PC-9 (cell line): ENCODE results near the gene LMOD2. TPM values are rescaled to one million over a fixed set of nuclear protein-coding genes. Genes with fewer than 3 reads are reported as not detected.

Experiments
- BruUV-seq: library from RNA; stranded (reverse); fragments of 400-500 nt; replicated peaks from 2 replicates; lab custom pipeline; 2021; lab: Mats Ljungman, UMichigan
- CTCF ChIA-PET: fragments of 300-600 bp; sonication (Branson Sonifier 250); formaldehyde crosslinking; loops from one replicate; lab custom pipeline; 2022; ENCODE audit warnings: antibody characterized with exemption; lab: Charles Lee
- POLR2A ChIA-PET: fragments of 300-600 bp; sonication (Branson Sonifier 250); formaldehyde crosslinking; loops from one replicate; lab custom pipeline; 2022; ENCODE audit warnings: antibody characterized with exemption; ENCODE audit not compliant: unreplicated experiment; lab: Charles Lee
- DNase-seq, 2 experiments: peaks; one replicate each; pipeline versions ENCODE4 v3.0.0 to v3.0.0-alpha.2; 2015 to 2022; ENCODE audit warnings: mixed read lengths in 1 of 2
- H2AFZ ChIP-seq: fragments of 200-600 bp; sonication (generic); 2 replicates; pipeline ENCODE4 v1.8.1; 2017; ENCODE audit warnings: antibody characterized with exemption
- H3F3A ChIP-seq: fragments of 200-600 bp; sonication (generic); 2 replicates; pipeline ENCODE4 v1.8.1; 2017; ENCODE audit warnings: antibody characterized with exemption, mild to moderate bottlenecking, low read depth; ENCODE audit not compliant: insufficient read depth
- H3K27ac ChIP-seq: fragments of 200-600 bp; sonication (generic); 2 replicates; pipeline ENCODE4 v1.6.1; 2016; ENCODE audit warnings: mixed run types
- H3K27me3 ChIP-seq: fragments of 200-600 bp; sonication (generic); 2 replicates; pipeline ENCODE4 v1.6.1; 2016; ENCODE audit warnings: low read depth, mixed run types; ENCODE audit not compliant: insufficient read depth
- H3K36me3 ChIP-seq: fragments of 200-600 bp; sonication (generic); 2 replicates; pipeline ENCODE4 v1.6.1; 2016; ENCODE audit warnings: low read depth, mixed run types
- H3K4me1 ChIP-seq: fragments of 200-600 bp; sonication (generic); replicated peaks from 2 replicates; pipeline ENCODE4 v1.6.1; 2016; ENCODE audit warnings: mixed run types; ENCODE audit not compliant: insufficient read depth
- H3K4me2 ChIP-seq: fragments of 200-600 bp; sonication (generic); 2 replicates; pipeline ENCODE4 v1.6.1; 2017; ENCODE audit warnings: mixed run types
- H3K4me3 ChIP-seq: fragments of 200-600 bp; sonication (generic); 2 replicates; pipeline ENCODE4 v1.6.1; 2016; ENCODE audit warnings: mixed run types
- H3K79me2 ChIP-seq: fragments of 200-600 bp; sonication (generic); 2 replicates; pipeline ENCODE4 v1.6.1; 2017; ENCODE audit warnings: low read depth, mixed run types
- H3K9me2 ChIP-seq: fragments of 200-600 bp; sonication (generic); 2 replicates; pipeline ENCODE4 v1.8.1; 2017; ENCODE audit warnings: mild to moderate bottlenecking; ENCODE audit not compliant: insufficient read depth
- H3K9me3 ChIP-seq: fragments of 200-600 bp; sonication (generic); 2 replicates; pipeline ENCODE4 v1.8.1; 2016; ENCODE audit warnings: low read depth; ENCODE audit not compliant: insufficient read depth
- H4K20me1 ChIP-seq: fragments of 200-600 bp; sonication (generic); 2 replicates; pipeline ENCODE4 v1.8.1; 2017; ENCODE audit not compliant: insufficient read depth
- CTCF ChIP-seq: fragments of 200-600 bp; sonication (generic); conservative IDR thresholded peaks from 2 replicates; pipeline ENCODE4 v1.6.1; 2017; ENCODE audit warnings: mixed run types, antibody characterized with exemption, mild to moderate bottlenecking, moderate library complexity
- EZH2 ChIP-seq: fragments of 200-600 bp; sonication (generic); IDR thresholded peaks from 2 replicates; pipeline ENCODE4 v1.8.0; 2017; ENCODE audit warnings: antibody characterized with exemption, low read depth
- intact Hi-C: fragments of 100-400 bp; cut with micrococcal nuclease; formaldehyde crosslinking; loops from one replicate; pipeline ENCODE4 v1.10.0; 2022; ENCODE audit not compliant: unreplicated experiment
- total RNA-seq: library from RNA; stranded (reverse); gene quantifications from 2 replicates; pipeline ENCODE4 v1.2.3, GENCODE V29; 2021

Gene LMOD2
- total RNA-seq, 1 experiment from 2014 or later, result not detected

- CTCF ChIA-PET, result no interaction called here
- peak; percentile 52 to 70 for DNase-seq
- no peaks in the 10 kb centered on the region for H3K79me2 ChIP-seq
- TF ChIP-seq CTCF (no peak), EZH2 (no peak)
- H3K9me2 ChIP-seq, result no peaks in the 10 kb centered on the region
- intact Hi-C loops, result no loop called here
- no peaks in the 10 kb centered on the region for H3K36me3 ChIP-seq
- BruUV-seq, result no TSS peak
- POLR2A ChIA-PET, result interaction anchor here (0.6 kb wide), 1 partner anchor 60 kb away, joined by 3 read pairs; no protein-coding TSS in a partner anchor
- peaks cover 26% of the 10 kb centered on the region for H3K4me1 ChIP-seq
- peak overlapping the region; percentile 70 for H3K4me2 ChIP-seq
- peak overlapping the region; percentile 50 for H3K4me3 ChIP-seq
- no peaks in the 10 kb centered on the region for H3K27me3 ChIP-seq
- H3K9me3 ChIP-seq, result no peaks in the 10 kb centered on the region
- no peaks in the 10 kb centered on the region for H4K20me1 ChIP-seq
- peaks cover 10% of the 10 kb centered on the region for H3F3A ChIP-seq
- peak overlapping the region; percentile 42 for H3K27ac ChIP-seq
- H2AFZ ChIP-seq, result peak overlapping the region; percentile 28; the same call in 1 of the 2 replicates
Measured at GRCh38 chr7:123643495-123644441, 11.9 kb upstream of the LMOD2 start.

GRCh38 chr7:123645516-123645915, 10.2 kb upstream of the LMOD2 start:
- Histone ChIP-seq H3K79me2 (no peaks in the 10 kb centered on the region), H3K27me3 (no peaks in the 10 kb centered on the region), H3K4me1 (peaks cover 26% of the 10 kb centered on the region), H3K4me2 (no peak overlapping the region), H4K20me1 (no peaks in the 10 kb centered on the region), H3K4me3 (no peak overlapping the region), H3K9me2 (no peaks in the 10 kb centered on the region), H3K36me3 (no peaks in the 10 kb centered on the region), H3F3A (peaks cover 10% of the 10 kb centered on the region), H2AFZ (no peak overlapping the region), H3K27ac (no peak overlapping the region), H3K9me3 (no peaks in the 10 kb centered on the region)
- CTCF ChIA-PET, result no interaction called here
- TF ChIP-seq EZH2, result no peak
- no peak for TF ChIP-seq CTCF
- no peak for DNase-seq
- BruUV-seq, result no TSS peak
- POLR2A ChIA-PET, result no interaction called here
- intact Hi-C loops, result no loop called here

GRCh38 chr7:123647106-123647730, 8.4 kb upstream of the LMOD2 start:
- peak overlapping the region; percentile 2; the same call in 1 of the 2 replicates for H3K4me2 ChIP-seq
- no peak overlapping the region for H3K27ac ChIP-seq
- H3K27me3 ChIP-seq, result no peaks in the 10 kb centered on the region
- peaks cover 10% of the 10 kb centered on the region for H3F3A ChIP-seq
- H3K4me3 ChIP-seq, result no peak overlapping the region
- H3K9me2 ChIP-seq, result no peaks in the 10 kb centered on the region
- intact Hi-C loops, result no loop called here
- H3K4me1 ChIP-seq, result peaks cover 26% of the 10 kb centered on the region
- no peak overlapping the region for H2AFZ ChIP-seq
- H4K20me1 ChIP-seq, result no peaks in the 10 kb centered on the region
- peak in 1 of 2 experiments; percentile 54 for DNase-seq
- no peaks in the 10 kb centered on the region for H3K36me3 ChIP-seq
- ChIA-PET CTCF (interaction anchor here (0.7 kb wide), 1 partner anchor 1251 kb away, joined by 5 read pairs; no protein-coding TSS in a partner anchor), POLR2A (no interaction called here)
- no peak for TF ChIP-seq CTCF
- no peak for TF ChIP-seq EZH2
- no peaks in the 10 kb centered on the region for H3K79me2 ChIP-seq
- BruUV-seq, result no TSS peak
- no peaks in the 10 kb centered on the region for H3K9me3 ChIP-seq
